HG02973 (cell line): ENCODE measurements around the gene SLAMF6.

ENCODE experiments used
- ATAC-seq: cut with Tn5 transposase; IDR thresholded peaks from one replicate; pipeline ENCODE4 v1.9.1; 2021; ENCODE audit warnings: moderate library complexity; ENCODE audit not compliant: unreplicated experiment

SLAMF6 gene

GRCh38 chr1:160436966-160437365 is 86.1 kb downstream of the SLAMF6 start:
- no peak for ATAC-seq
